T-helper 17 cell (primary cell): ENCODE results near the gene RRP1. TPM values are rescaled to one million over a fixed set of nuclear protein-coding genes. Genes with fewer than 3 reads are reported as not detected.
A peak's percentile ranks its signal among the peaks of the same experiment; 100 is the strongest.

Experiments
- ATAC-seq: fragments of 150-1000 bp; cut with Tn5 transposase; 2 replicates; pipeline ENCODE4 v1.10.0; 2021; ENCODE audit warnings: mild to moderate bottlenecking, moderate library complexity
- DNase-seq, 3 donors: peaks; one replicate each; pipeline versions ENCODE4 v3.0.0 to v3.0.0-alpha.2; 2020 to 2021
- H3K9me3 ChIP-seq: one replicate; pipeline ENCODE4 v1.7.0; 2013; ENCODE audit warnings: low read length, mild to moderate bottlenecking; ENCODE audit not compliant: control insufficient read depth, poor library complexity, severe bottlenecking
- H3K27ac Mint-ChIP-seq: one replicate; pipeline ENCODE4 v1.8.0; 2022; ENCODE audit warnings: mild to moderate bottlenecking, moderate library complexity, mixed read lengths
- H3K27me3 Mint-ChIP-seq: one replicate; pipeline ENCODE4 v1.8.0; 2022; ENCODE audit warnings: mixed read lengths
- H3K36me3 Mint-ChIP-seq: one replicate; pipeline ENCODE4 v1.8.0; 2022; ENCODE audit warnings: low read depth, mixed read lengths
- H3K4me1 Mint-ChIP-seq: one replicate; pipeline ENCODE4 v1.8.0; 2022; ENCODE audit warnings: mild to moderate bottlenecking, mixed read lengths
- H3K4me3 Mint-ChIP-seq: one replicate; pipeline ENCODE4 v1.8.0; 2022; ENCODE audit warnings: mild to moderate bottlenecking, moderate library complexity, mixed read lengths
- total RNA-seq, 4 donors: library from RNA in 2 of 4; stranded (reverse) in 2 of 4; gene quantifications; one replicate each; pipeline ENCODE4 v1.2.3 and lab custom pipeline; 2022 to 2026

RRP1 gene
- total RNA-seq, 2 donors from 2014 or later: 20.5 to 23.2 TPM

DNA sequence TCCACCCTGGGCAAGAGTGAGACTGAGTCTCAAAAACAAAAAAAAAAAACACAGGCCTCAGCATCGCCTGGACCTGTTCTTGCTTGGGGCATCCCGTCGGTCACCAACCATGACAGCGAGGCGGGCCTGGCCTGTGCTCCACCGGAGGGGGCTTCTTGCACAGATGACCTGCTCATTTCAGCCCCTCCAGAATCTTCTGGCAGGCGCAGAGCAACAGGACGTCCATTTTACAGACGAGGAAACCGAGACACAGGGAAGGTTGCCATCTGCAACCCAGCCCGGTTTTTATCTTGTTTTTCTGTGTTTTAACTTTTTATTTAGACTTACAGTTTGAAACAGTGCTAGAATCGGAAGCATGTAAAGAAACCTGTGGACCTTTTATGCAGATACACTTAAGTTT is 14.2 kb upstream of the RRP1 start:
- ATAC-seq: no peak
- Mint-ChIP-seq H3K27me3 (no peaks in the 10 kb centered on the region), H3K4me1 (peaks cover 35% of the 10 kb centered on the region)

DNA sequence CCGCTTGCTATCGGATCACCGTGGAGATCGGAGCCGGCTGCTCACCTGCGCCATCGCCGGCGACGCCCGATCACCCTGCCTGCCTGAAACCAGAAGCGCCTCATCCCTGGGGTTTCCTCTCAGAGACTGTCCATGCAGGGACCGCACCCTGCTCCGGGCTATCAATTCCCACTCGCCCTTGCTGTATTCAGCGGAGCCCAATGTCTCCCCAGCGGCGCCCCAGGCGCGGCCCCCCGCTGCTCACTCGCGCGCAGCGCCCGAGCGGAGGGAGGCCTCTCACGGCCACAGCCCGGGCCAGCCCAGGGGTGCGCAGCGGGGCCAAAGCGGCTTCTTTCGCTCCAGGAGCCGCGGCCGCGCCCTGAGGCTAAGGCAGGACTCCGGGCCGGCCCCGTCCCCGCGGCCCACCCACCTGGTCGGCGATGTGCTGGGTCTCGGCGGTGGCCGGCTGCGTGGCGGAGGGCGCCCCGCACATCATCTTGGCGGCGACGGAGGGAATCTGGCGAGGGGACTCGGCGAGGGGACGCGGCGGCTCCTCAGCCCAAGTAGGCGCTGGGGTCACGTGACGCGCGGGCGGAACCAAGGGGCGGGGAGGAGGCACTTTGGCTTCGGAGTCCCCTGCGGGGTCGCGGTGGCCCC is 13.5 kb upstream of the RRP1 start, which contains the start of gene CSTB:
CSTB (minus strand) TSS at position 514 of the 636 bp plus-strand sequence; CDS start at position 475, 39 bp downstream.
- peaks cover 2% of the 10 kb centered on the region for H3K36me3 Mint-ChIP-seq
- H3K9me3 ChIP-seq: no peaks in the 10 kb centered on the region
- H3K27ac Mint-ChIP-seq: peak within 1 kb of the TSS; percentile 89
- ATAC-seq (peak; percentile 86), DNase-seq (peak; percentile 76 to 83 (median 80))
- peaks cover 35% of the 10 kb centered on the region for H3K4me1 Mint-ChIP-seq
- no peaks in the 10 kb centered on the region for H3K27me3 Mint-ChIP-seq
- peak within 1 kb of the TSS; percentile 93 for H3K4me3 Mint-ChIP-seq

More for the DNA sequence above, 14.2 kb upstream of the RRP1 start:
- no peaks in the 10 kb centered on the region for H3K9me3 ChIP-seq
- H3K4me3 Mint-ChIP-seq: peak overlapping the region; percentile 93
- H3K36me3 Mint-ChIP-seq: peaks cover 2% of the 10 kb centered on the region
- peak overlapping the region; percentile 29 for H3K27ac Mint-ChIP-seq
- no peak for DNase-seq

DNA sequence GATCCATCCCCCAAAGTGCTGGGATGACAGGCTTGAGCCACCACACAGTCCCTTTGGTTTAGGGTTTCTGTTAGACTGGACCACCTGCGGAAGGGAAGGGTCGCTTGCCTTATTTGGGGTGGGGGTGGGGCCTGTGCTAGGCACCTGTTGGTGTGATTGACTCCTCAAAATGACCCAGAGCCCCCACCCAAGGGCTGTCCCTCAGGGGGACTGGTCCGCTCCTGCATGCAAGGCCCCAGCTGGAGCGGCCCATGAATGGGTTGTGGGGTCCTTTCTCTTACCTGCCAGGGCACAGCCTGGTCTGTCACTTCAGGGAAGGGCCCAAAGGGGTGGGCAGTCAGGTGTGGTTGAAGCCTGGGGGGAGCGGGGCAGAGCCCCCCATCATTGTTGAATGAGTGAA is 11.4 kb upstream of the RRP1 start:
- Mint-ChIP-seq H3K36me3 (peaks cover 2% of the 10 kb centered on the region), H3K27ac (peak overlapping the region; percentile 89), H3K4me3 (peak overlapping the region; percentile 71), H3K27me3 (no peaks in the 10 kb centered on the region), H3K4me1 (peaks cover 28% of the 10 kb centered on the region)
- no peaks in the 10 kb centered on the region for H3K9me3 ChIP-seq
- DNase-seq: no peak
- no peak for ATAC-seq

DNA sequence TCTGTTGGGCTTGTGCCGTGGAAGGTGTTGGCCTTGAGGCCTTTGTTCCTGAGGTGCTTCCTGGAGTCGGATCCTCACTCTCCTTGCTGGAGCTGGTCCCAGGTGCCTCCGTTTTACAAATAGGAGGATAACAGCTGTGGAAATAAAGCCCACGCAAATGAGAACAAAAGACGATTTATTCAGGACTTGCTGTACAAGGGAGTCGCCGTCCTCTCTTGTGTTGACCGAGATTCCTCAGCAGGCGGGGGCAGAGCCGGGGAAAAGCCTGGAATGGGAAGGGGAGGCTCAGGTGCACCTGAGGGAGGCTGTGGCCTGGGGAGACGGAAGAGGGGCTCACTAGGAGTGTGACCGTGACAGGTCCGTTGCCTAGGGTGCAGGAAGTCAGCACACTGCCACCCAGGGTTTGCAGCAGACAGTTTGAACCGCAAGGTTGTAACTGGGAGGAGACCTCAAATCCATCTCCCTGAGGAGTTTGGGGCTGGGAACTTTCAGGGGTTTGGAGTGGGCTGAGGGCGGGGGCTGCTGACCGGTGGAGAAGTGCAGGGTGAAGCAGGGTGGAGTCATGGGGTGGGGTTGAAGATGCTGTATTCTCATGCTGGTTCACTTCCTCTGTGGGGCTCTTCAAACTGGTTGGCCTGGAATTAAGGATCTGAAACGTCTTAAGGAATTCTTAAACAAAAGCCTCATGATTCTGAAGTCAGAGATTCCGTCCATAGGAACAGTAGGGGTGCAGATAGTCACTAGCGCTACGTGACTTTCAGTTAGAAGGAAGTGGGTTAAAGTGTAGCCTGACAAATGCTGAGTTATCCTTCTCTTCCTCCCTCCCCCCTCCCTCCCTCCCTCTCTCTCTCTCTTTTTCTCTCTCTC is 10.7 kb upstream of the RRP1 start:
- Mint-ChIP-seq H3K36me3 (no peaks in the 10 kb centered on the region), H3K27ac (peak overlapping the region; percentile 89), H3K27me3 (no peaks in the 10 kb centered on the region), H3K4me1 (peaks cover 26% of the 10 kb centered on the region), H3K4me3 (peak overlapping the region; percentile 71)
- DNase-seq: no peak
- H3K9me3 ChIP-seq: no peaks in the 10 kb centered on the region
- ATAC-seq: no peak

DNA sequence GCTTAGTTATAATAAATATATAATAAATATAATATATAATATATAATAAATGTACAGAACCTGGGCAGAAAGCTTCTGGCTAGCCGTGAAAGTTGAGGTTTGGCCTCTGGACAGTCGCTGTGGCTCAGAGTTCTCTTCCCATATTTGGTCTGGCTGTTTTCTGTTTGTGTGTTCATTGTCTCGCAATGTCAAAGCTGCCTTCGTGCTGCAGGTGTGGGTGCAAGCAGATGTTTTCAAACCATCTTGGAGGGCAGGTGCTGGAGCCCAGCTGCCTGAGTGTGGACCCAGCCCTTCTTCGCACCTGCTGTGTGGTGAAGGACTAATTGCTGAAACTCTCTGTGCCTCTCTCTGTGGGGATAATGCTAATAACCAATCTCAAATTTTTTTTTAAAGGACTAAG is 9.7 kb upstream of the RRP1 start:
- H3K9me3 ChIP-seq: no peaks in the 10 kb centered on the region
- DNase-seq (no peak), ATAC-seq (no peak)
- Mint-ChIP-seq H3K27me3 (no peaks in the 10 kb centered on the region), H3K4me3 (no peak overlapping the region), H3K36me3 (no peaks in the 10 kb centered on the region), H3K27ac (peak overlapping the region; percentile 89), H3K4me1 (peaks cover 21% of the 10 kb centered on the region)

DNA sequence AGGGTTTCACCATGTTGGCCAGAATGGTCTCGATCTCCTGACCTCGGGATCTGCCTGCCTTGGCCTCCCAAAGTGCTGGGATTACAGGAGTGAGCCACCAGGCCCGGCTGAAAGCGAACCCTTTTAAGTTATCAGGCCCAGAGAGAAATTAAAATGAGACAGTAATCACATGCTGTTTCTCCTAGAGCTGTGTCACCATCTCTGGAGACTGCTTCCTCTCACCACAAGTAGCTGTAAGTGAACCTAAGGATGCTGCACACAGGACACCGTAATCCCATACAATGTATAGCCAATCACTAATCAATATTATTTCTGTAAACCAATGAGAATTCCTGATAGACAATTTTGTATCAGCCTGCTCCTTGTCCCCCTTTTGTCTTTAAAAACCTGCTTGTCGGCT is 7.5 kb upstream of the RRP1 start:
- H3K4me3 Mint-ChIP-seq: no peak overlapping the region
- no peak overlapping the region for H3K27ac Mint-ChIP-seq

DNA sequence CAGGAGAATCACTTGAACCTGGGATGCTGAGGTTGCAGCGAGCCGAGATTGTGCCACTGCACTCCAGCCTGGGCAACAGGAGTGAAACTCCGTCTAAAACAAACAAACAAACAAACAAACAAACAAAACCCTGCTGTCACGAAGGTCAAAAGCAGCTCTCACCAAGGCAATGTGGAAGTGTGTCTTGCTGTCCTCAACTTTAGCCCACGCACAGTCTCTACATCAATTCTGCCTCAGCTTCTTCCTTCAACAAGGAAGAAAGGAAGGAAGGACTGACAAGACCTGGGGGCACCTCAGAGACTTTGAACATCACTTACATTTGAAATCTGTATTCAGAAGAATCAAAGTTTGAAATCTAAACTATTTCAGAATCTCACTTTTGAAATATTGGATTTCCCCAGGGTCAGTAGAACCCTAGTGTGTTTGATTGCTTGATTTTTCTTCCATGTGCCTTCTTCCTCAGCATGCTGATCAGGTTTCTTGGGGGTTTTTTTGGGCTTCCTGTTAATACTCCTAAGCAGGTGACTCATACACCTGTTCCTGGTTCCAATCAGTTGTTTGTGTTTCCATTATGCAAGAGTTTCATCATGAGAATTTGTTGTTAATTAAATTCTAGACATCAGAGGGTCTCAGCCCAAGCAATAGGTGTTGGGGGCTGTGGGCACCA is 6.8 kb upstream of the RRP1 start:
- Mint-ChIP-seq H3K36me3 (no peaks in the 10 kb centered on the region), H3K4me1 (peaks cover 15% of the 10 kb centered on the region), H3K27ac (no peak overlapping the region), H3K27me3 (no peaks in the 10 kb centered on the region), H3K4me3 (no peak overlapping the region)
- ATAC-seq (no peak), DNase-seq (no peak)
- H3K9me3 ChIP-seq: no peaks in the 10 kb centered on the region

More for the DNA sequence above, 7.5 kb upstream of the RRP1 start:
- H3K9me3 ChIP-seq: no peaks in the 10 kb centered on the region
- Mint-ChIP-seq H3K4me1 (peaks cover 17% of the 10 kb centered on the region), H3K27me3 (no peaks in the 10 kb centered on the region), H3K36me3 (no peaks in the 10 kb centered on the region)
- no peak for DNase-seq
- no peak for ATAC-seq

DNA sequence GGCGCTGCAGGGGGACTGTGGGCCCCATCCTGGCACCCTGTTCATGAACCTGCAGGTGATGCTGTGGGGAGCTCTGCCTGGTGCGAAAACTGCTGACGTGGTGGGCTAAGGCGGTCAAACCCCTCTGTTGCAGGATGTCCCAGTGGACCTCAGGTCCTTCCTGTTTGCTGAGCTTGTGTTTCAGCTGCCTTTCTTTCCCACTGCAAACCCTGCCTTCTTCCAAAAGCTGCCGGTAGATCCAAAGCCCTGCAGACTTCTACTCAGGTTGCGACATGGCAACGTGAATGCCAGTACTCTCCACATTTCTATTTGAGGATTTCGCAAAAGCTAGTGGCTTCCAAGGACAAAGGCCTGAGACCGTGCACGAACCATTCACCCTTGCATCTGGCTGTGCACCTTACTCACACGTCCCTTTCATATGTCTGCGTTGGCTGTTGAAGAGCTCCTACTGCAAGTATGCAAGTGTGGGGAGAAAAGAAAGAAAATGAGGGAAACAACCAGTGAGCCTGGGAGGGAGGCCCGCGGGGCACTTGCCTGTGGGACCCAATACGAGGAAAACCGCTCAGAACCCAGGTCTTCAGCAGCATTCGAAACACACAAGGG is 6.2 kb upstream of the RRP1 start:
- H3K27me3 Mint-ChIP-seq: no peaks in the 10 kb centered on the region
- DNase-seq (no peak), ATAC-seq (no peak)
- H3K36me3 Mint-ChIP-seq: no peaks in the 10 kb centered on the region
- H3K9me3 ChIP-seq: no peaks in the 10 kb centered on the region
- H3K27ac Mint-ChIP-seq: no peak overlapping the region
- no peak overlapping the region for H3K4me3 Mint-ChIP-seq
- H3K4me1 Mint-ChIP-seq: peaks cover 14% of the 10 kb centered on the region

DNA sequence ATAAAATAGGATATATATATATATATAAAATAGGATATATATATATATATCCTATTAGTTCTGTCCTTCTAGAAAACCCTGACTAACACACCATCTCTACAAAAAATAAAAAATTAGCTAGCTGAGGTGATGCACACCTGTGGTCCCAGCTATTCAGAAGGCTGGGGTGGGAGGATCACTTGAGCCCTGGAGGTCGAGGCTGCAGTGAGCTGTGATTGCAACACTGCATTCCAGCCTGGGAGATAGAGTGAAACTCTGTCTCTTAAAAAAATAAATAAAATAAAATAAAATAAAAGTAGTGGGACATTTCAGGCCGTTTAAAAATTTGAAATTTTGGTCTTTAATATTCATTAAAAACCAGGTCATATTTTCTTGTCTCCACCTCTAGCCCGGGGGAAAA is 4.2 kb upstream of the RRP1 start:
- ATAC-seq (no peak), DNase-seq (no peak)
- H3K4me1 Mint-ChIP-seq: peaks cover 5% of the 10 kb centered on the region
- no peaks in the 10 kb centered on the region for H3K9me3 ChIP-seq
- no peak overlapping the region for H3K4me3 Mint-ChIP-seq
- no peak overlapping the region for H3K27ac Mint-ChIP-seq
- no peaks in the 10 kb centered on the region for H3K27me3 Mint-ChIP-seq
- no peaks in the 10 kb centered on the region for H3K36me3 Mint-ChIP-seq

DNA sequence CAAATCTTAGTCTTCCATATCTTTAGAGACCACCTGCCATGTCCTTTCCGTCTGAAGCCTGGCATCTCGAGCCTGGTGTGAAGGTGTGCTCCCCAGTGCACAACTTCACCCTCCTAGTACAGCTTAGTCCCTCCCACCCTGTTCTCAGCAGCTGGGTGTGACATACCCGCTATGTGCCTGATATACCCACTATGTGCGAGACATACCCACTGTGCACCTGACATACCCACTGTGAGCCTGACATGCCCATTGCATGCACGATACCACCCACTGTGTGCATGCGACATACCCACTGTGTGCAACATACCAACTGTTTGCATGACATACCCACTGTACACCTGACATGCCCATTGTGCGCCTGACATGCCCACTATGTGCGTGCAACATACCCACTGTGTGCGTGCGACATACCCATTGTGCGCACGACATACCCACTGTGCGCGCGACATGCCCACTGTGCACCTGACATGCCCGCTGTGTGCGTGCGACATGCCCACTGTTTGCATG is 3.0 kb upstream of the RRP1 start:
- H3K27me3 Mint-ChIP-seq: no peaks in the 10 kb centered on the region
- peaks cover 7% of the 10 kb centered on the region for H3K4me1 Mint-ChIP-seq
- H3K9me3 ChIP-seq: no peaks in the 10 kb centered on the region
- ATAC-seq (no peak), DNase-seq (no peak)
- no peak overlapping the region for H3K27ac Mint-ChIP-seq
- no peak overlapping the region for H3K4me3 Mint-ChIP-seq
- no peaks in the 10 kb centered on the region for H3K36me3 Mint-ChIP-seq

DNA sequence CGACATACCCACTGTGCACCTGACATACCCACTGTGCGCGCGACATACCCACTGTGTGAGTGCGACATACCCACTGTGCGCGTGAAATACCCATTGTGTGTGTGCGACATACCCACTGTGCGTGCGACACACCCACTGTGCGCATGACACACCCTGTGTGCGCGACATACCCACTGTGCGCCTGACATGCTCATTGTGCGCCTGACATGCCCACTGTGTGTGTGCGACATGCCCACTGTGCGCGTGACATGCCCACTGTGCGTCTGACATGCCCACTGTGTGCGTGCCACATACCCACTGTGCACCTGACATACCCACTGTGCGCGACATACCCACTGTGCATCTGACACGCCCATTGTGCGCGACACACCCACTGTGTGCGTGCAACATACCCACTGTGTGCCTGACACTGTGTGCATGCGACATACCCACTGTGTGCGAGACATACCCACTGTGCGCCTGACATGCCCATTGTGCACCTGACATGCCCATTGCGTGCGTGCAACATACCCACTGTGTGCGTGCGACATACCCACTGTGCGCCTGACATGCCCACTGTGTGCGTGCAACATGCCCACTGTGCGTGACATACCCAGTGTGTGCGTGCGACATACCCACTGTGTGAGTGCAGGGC is 2.5 kb upstream of the RRP1 start:
- DNase-seq: no peak
- Mint-ChIP-seq H3K4me1 (peaks cover 7% of the 10 kb centered on the region), H3K4me3 (no peak overlapping the region), H3K27ac (no peak overlapping the region), H3K27me3 (no peaks in the 10 kb centered on the region), H3K36me3 (no peaks in the 10 kb centered on the region)
- no peaks in the 10 kb centered on the region for H3K9me3 ChIP-seq
- ATAC-seq: no peak

DNA sequence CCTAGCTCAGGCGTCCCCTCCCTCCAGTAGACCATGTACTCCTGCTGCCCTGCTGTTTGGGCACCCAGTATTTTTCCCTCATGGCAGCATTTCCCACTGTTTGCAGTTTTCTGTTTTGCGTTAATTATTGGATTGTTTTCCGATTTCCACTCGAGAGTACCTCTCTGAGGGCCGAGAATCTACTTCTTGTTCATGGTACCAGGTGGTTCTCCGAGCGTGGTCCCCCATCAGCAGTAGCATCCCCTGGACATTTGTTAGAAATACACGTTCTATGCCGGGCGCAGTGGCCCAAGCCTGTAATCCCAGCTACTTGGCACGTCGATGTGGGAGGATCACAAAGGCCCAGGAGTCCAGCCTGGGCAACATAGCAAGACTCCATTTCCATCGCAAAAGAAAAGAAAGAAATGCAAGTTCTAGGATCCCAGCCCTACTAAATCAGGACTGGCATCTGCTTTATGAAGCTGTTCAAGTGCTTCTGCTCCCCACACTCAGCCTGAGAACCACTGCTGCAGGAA is 690 bp downstream of the RRP1 start:
- H3K4me1 Mint-ChIP-seq: peaks cover 10% of the 10 kb centered on the region
- no peaks in the 10 kb centered on the region for H3K9me3 ChIP-seq
- no peaks in the 10 kb centered on the region for H3K27me3 Mint-ChIP-seq
- H3K27ac Mint-ChIP-seq: peak overlapping the region; percentile 86
- no peaks in the 10 kb centered on the region for H3K36me3 Mint-ChIP-seq
- H3K4me3 Mint-ChIP-seq: peak overlapping the region; percentile 93
- ATAC-seq (no peak), DNase-seq (no peak)
